HG03469 (cell line): Measurements from ENCODE around the gene CSTPP1.
"Not testable (repeated sequence)": the region's sequence is repeated elsewhere in the genome, so short reads cannot be mapped to it uniquely, and the experiment has no call there.

Experiments
- ATAC-seq: cut with Tn5 transposase; IDR thresholded peaks from one replicate; pipeline ENCODE4 v1.9.1; 2021; ENCODE audit warnings: mild to moderate bottlenecking, moderate library complexity, moderate number of reproducible peaks; ENCODE audit not compliant: unreplicated experiment

CSTPP1 gene

DNA sequence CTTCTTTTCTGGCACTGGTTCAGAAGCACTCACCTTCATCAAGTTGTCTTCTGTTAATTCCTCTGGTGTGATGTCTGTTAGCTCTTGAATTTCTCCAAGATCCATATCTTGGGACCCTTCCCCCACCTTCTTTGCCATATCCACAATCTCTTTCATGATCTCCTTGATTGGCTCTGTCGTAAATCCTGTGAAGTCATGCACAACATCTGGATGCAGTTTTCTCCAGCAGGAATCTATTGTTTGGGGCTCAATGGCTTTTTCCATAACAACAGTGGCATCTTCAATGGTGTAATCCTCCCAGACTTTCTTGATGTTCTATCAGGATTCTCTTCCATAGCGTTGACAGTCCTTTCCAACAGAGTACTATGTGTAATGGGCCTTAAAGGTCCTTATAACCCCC, 96.9 kb downstream of the CSTPP1 start:
- ATAC-seq = no peak

DNA sequence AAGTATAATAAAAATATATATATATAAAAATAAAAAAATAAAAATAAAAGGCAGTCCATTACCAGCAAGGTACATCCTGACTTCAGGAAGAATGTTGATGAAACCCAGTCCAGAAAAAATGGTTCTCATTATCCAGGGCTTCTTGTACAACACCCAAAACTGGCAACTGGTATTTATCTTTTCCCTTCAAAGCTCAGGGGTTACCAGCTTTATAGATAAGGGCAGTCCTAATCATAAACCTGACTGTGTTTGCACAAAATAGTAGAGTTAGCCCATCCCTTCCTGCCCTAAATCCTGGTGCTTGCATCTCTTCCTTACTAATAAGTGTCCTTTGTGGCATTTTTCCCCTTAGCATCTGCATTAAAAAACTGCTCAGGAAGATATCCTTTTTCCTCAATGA, 97.5 kb downstream of the CSTPP1 start:
- no peak for ATAC-seq

- ATAC-seq = no peak
Measured at GRCh38 chr11:47035108-47035507, 98.5 kb downstream of the CSTPP1 start.

DNA sequence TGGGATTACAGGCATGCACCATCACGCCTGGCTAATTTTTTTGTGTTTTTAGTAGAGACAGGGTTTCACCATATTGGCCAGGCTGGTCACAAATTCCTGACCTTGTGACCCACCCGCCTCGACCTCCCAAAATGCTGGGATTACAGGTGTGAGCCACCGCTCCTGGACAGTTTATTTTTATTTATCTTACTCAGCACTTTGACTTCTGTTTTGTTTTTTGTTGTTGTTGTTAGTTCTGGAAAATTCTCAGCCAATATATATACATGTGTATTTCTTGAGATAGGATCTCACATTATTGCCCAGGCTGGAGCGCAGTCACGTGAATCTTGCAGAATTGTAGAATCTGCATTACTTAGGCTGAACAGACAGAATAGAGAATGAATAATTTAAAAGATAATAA, 107.6 kb downstream of the CSTPP1 start:
- ATAC-seq = no peak

- no peak for ATAC-seq
Measured at GRCh38 chr11:47047972-47048371, 111.4 kb downstream of the CSTPP1 start.

DNA sequence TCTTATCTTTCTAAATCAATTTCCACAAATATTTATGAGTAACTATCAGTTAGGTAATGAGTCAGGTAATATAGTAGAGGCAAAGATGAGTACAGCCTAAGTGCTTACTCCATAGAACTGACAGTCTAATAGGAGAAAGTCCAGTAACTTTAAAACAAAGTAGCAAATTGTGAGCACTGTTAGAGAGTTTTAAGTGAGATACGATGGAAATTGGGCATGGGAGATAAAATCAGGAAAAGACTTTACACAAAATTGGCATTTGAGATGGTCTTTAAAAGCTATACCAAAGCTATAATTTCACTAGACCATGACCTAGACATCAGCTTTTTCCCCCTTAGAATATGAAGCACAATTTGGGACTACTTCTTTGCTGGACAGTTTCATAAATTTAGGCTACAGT, 113.7 kb downstream of the CSTPP1 start:
- no peak for ATAC-seq

- no peak for ATAC-seq
Measured at GRCh38 chr11:47051217-47051616, 114.7 kb downstream of the CSTPP1 start.

DNA sequence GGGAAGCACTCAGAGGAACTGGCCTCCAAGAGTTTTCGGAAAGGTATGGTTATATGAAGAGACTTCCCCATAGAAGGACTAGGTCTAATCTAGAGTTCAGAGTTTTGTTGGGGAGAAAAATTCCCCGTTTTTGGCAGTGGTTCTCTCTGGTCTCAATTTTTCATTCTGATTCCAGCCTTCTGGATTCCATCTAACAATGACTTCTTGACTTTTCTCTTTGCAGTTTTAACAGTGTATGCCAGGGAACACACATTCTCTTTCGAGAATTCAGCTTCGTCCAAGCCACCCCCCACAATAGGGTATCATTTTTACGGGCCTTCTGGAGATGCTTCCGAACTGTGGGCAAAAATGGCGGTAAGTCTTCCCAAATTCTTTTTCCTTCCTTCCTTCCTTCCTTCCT, 115.6 kb downstream of the CSTPP1 start:
- no peak for ATAC-seq

DNA sequence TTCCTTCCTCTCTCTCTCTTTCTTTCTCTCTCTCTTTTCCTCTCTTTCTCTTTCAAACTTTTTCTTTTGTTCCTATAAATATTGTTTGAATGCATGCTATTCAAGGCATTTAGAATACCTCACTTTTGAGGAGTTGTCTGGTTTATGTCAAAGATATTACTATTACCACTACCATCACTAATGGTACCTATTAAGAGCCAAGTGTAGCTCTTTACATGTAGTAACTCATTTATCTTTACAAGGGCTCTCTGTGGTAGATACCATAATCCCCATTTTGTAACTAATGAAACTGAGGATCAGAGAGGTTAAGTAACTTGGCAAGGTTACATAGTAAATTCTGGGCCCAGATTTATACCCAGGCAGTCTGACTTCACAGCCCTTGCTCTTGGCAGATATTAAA, 116.0 kb downstream of the CSTPP1 start:
- ATAC-seq = no peak

GRCh38 chr11:47055534-47055933, 119.0 kb downstream of the CSTPP1 start:
- no peak for ATAC-seq

DNA sequence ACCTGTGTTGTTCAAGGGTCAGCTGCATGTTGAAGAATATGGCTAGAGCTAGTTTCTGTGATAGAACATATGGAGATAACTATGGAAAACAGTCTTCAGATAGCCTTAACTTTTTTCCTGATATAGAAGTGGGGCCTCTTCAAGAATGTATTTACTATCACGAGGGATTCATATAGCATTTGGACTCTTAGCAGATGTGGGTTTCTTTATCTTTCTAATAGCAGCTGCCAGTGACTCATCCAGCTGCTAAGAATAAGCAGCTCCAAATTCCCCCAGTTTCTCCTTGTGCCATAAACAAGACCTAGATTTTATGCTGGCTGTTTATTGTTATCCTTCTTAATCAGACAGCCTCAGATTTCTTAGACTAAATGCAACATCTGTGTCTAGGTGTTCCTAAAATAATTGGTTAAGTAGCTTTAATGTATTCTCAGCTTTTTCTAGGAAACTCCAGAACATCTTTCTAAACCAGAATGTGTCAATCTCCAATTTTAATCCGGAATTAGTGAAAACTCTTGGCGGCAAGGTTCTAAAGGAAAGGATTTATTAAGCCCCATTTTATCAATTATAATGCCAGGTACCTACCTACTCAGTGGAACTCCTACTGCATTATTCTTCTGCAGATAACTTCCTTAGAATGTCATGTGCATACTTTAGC, 119.8 kb downstream of the CSTPP1 start:
- ATAC-seq = no peak

DNA sequence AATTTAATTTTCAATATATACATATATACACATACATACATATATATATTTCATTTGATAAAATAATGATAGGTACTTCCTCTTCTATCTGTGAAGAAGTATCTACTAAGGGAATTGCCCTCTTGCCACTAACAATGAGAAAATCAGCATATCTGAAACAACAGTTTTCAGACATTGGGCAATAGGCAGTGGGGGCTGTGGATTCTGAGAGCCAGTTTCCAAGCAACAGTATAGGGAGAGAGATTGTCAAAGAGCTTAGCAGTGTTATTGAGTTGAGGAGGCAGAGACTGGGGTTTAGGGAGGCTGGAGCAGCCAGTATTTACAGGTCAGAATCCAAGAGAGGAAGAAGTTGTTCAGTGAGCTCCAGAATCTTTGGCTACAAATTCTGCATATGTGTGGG, 120.8 kb downstream of the CSTPP1 start:
- no peak for ATAC-seq

- ATAC-seq = no peak
Measured at GRCh38 chr11:47060807-47061206, 124.2 kb downstream of the CSTPP1 start.

GRCh38 chr11:47061429-47062178, 125.0 kb downstream of the CSTPP1 start:
- no peak for ATAC-seq

- ATAC-seq = no peak
Measured at GRCh38 chr11:47062736-47063135, 126.2 kb downstream of the CSTPP1 start.

- ATAC-seq = no peak
Measured at GRCh38 chr11:47067401-47067800, 130.8 kb downstream of the CSTPP1 start.

- ATAC-seq = no peak
Measured at GRCh38 chr11:47070769-47071168, 134.2 kb downstream of the CSTPP1 start.

GRCh38 chr11:47071341-47071740, 134.8 kb downstream of the CSTPP1 start:
- ATAC-seq = no peak

DNA sequence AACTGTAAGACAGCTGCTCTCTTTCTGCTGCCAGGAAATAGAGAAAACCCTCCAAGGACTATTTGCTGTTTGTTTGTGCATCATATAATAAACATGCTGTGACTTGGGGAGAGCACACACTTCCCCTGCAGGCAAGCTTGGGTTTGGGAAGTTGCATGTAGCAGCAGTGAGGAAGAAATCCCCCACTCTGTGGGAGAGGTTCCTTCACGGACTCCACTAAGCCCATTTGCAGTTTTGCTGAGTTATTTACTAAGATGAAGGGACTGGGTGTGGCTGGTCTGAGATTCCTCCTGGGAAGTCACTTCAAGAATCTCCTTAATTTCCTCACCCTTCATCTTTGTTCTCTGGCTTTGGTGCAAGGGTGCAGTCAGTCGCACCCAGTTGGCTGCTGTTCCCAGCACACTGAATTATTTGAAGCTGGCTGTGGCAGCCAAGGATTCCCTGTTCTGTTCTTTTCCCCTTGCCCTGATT, 135.3 kb downstream of the CSTPP1 start:
- no peak for ATAC-seq

- no peak for ATAC-seq
Measured at GRCh38 chr11:47078751-47079521, 142.4 kb downstream of the CSTPP1 start.

GRCh38 chr11:47080775-47081174, 144.2 kb downstream of the CSTPP1 start:
- not testable (repeated sequence) for ATAC-seq

DNA sequence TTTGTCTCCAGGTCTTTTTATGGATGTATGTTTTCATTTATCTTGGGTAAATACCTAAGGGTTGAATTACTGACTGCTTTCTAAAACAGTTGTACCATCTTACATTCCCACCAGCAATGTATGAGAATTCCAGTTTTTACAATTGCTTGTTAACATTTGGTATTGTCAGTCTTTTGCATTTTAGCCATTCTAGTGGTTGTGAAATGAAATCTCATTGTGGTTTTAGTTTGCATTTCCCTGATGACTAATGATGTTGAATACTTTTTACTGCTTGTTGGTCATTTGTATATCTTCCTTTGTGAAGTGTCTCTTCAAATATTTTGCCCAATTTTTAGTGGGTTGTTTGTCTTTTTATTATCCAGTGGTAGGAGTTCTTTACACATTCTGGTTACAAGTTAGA, 147.4 kb downstream of the CSTPP1 start:
- ATAC-seq = no peak
